Activated CD4-positive, alpha-beta T cell treated with anti-CD3 and anti-CD28 coated beads, Interleukin-2, amount 10 ng/mL, durations not matched to agents 7 days and 5 days (primary cell): ENCODE data around the gene SEC11C. TPM values are rescaled to one million over a fixed set of nuclear protein-coding genes. Genes with fewer than 3 reads are reported as not detected.
"Not testable (repeated sequence)": the region's sequence is repeated elsewhere in the genome, so short reads cannot be mapped to it uniquely, and the experiment has no call there.

Experiments
- CTCF ChIA-PET: fragments of 350-600 bp; sonication (Branson Sonifier 250); formaldehyde crosslinking; loops from one replicate; lab custom pipeline; 2021; ENCODE audit warnings: antibody characterized with exemption; lab: Charles Lee
- POLR2A ChIA-PET: fragments of 350-600 bp; sonication (Branson Sonifier 250); formaldehyde crosslinking; loops from one replicate; lab custom pipeline; 2021; ENCODE audit warnings: antibody characterized with exemption; lab: Charles Lee
- DNase-seq: peaks from one replicate; pipeline ENCODE4 v3.0.0-alpha.2; 2020
- H3K27ac Mint-ChIP-seq: one replicate; pipeline ENCODE4 v1.8.0; 2021; ENCODE audit warnings: mild to moderate bottlenecking, moderate library complexity, mixed read lengths
- H3K27me3 Mint-ChIP-seq: one replicate; pipeline ENCODE4 v1.8.0; 2021; ENCODE audit warnings: mixed read lengths
- H3K36me3 Mint-ChIP-seq: one replicate; pipeline ENCODE4 v1.8.0; 2021; ENCODE audit warnings: low read depth, mixed read lengths
- H3K4me1 Mint-ChIP-seq: one replicate; pipeline ENCODE4 v1.8.0; 2021; ENCODE audit warnings: mixed read lengths
- H3K4me3 Mint-ChIP-seq: one replicate; pipeline ENCODE4 v1.8.0; 2021; ENCODE audit warnings: mild to moderate bottlenecking, moderate library complexity, mixed read lengths
- H3K9me3 Mint-ChIP-seq: one replicate; pipeline ENCODE4 v1.8.0; 2021; ENCODE audit warnings: mixed read lengths
- total RNA-seq, 2 experiments: library from RNA; stranded (reverse); gene quantifications; one replicate each; pipeline ENCODE4 v1.2.3, GENCODE V29; 2021

SEC11C gene
- total RNA-seq, 2 experiments from 2014 or later = 63.3 to 64.1 TPM

GRCh38 chr18:59129951-59130703, 9.6 kb upstream of the SEC11C start:
- H3K36me3 Mint-ChIP-seq = no peaks in the 10 kb centered on the region
- POLR2A ChIA-PET = interaction anchor here (0.7 kb wide), 1 partner anchor 1170 kb away, joined by 3 read pairs; no protein-coding TSS in a partner anchor
- CTCF ChIA-PET = interaction anchor here (1.1 kb wide), 1 partner anchor 11 kb away, joined by 4 read pairs; no protein-coding TSS in a partner anchor
- no peak for DNase-seq
- H3K4me3 Mint-ChIP-seq = no peak overlapping the region
- peaks cover 41% of the 10 kb centered on the region for H3K27me3 Mint-ChIP-seq
- no peak overlapping the region for H3K27ac Mint-ChIP-seq
- no peaks in the 10 kb centered on the region for H3K4me1 Mint-ChIP-seq
- H3K9me3 Mint-ChIP-seq = no peaks in the 10 kb centered on the region

- ChIA-PET POLR2A (no interaction called here), CTCF (no interaction called here)
- Mint-ChIP-seq H3K9me3 (no peaks in the 10 kb centered on the region), H3K36me3 (no peaks in the 10 kb centered on the region), H3K4me1 (no peaks in the 10 kb centered on the region), H3K27me3 (peaks cover 42% of the 10 kb centered on the region), H3K4me3 (no peak overlapping the region), H3K27ac (no peak overlapping the region)
- no peak for DNase-seq
Observed at GRCh38 chr18:59132810-59133465, 6.7 kb upstream of the SEC11C start.

GRCh38 chr18:59139291-59139614, 431 bp upstream of the SEC11C start:
- CTCF ChIA-PET = interaction anchor here (1.1 kb wide), 1 partner anchor 15 kb away, joined by 3 read pairs; no protein-coding TSS in a partner anchor
- peak overlapping the region; percentile 91 for H3K4me3 Mint-ChIP-seq

GRCh38 chr18:59140302-59140885, 710 bp downstream of the SEC11C start:
- Mint-ChIP-seq H3K4me3 (peak overlapping the region; percentile 91), H3K9me3 (no peaks in the 10 kb centered on the region), H3K27me3 (peaks cover 9% of the 10 kb centered on the region), H3K27ac (peak overlapping the region; percentile 99), H3K36me3 (peaks cover 3% of the 10 kb centered on the region), H3K4me1 (peaks cover 50% of the 10 kb centered on the region)
- POLR2A ChIA-PET = no interaction called here
- no peak for DNase-seq
- CTCF ChIA-PET = interaction anchor here (0.9 to 1.4 kb wide), 3 partner anchors 11 to 16 kb away, joined by 3 to 4 read pairs (median 3); no protein-coding TSS in a partner anchor

More at GRCh38 chr18:59139291-59139614, 431 bp upstream of the SEC11C start:
- H3K36me3 Mint-ChIP-seq = peaks cover 3% of the 10 kb centered on the region
- H3K27ac Mint-ChIP-seq = peak overlapping the region; percentile 99
- H3K9me3 Mint-ChIP-seq = no peaks in the 10 kb centered on the region
- H3K4me1 Mint-ChIP-seq = peaks cover 43% of the 10 kb centered on the region
- DNase-seq = peak; percentile 94
- peaks cover 14% of the 10 kb centered on the region for H3K27me3 Mint-ChIP-seq
- POLR2A ChIA-PET = no interaction called here

GRCh38 chr18:59141294-59142068, 1.8 kb downstream of the SEC11C start:
- H3K4me3 Mint-ChIP-seq = peak overlapping the region; percentile 91
- peaks cover 3% of the 10 kb centered on the region for H3K36me3 Mint-ChIP-seq
- ChIA-PET POLR2A (no interaction called here), CTCF (interaction anchor here (0.6 to 1.4 kb wide), 3 partner anchors 12 to 914 kb away, joined by 3 to 4 read pairs (median 3); no protein-coding TSS in a partner anchor)
- DNase-seq = no peak
- peak overlapping the region; percentile 50 for H3K27ac Mint-ChIP-seq
- H3K9me3 Mint-ChIP-seq = no peaks in the 10 kb centered on the region
- H3K4me1 Mint-ChIP-seq = peaks cover 54% of the 10 kb centered on the region
- peaks cover 6% of the 10 kb centered on the region for H3K27me3 Mint-ChIP-seq

- peaks cover 57% of the 10 kb centered on the region for H3K4me1 Mint-ChIP-seq
- POLR2A ChIA-PET = no interaction called here
- DNase-seq = no peak
- H3K4me3 Mint-ChIP-seq = peak overlapping the region; percentile 91
- H3K27me3 Mint-ChIP-seq = peaks cover 2% of the 10 kb centered on the region
- CTCF ChIA-PET = interaction anchor here (0.6 to 0.9 kb wide), 3 partner anchors 11 to 30 kb away, joined by 3 read pairs; no protein-coding TSS in a partner anchor
- no peaks in the 10 kb centered on the region for H3K9me3 Mint-ChIP-seq
- peak overlapping the region; percentile 50 for H3K27ac Mint-ChIP-seq
- peaks cover 3% of the 10 kb centered on the region for H3K36me3 Mint-ChIP-seq
Observed at GRCh38 chr18:59142274-59142673, 2.6 kb downstream of the SEC11C start.

GRCh38 chr18:59142800-59143416, 3.2 kb downstream of the SEC11C start:
- POLR2A ChIA-PET = not testable (repeated sequence)

GRCh38 chr18:59143441-59143840, 3.8 kb downstream of the SEC11C start:
- Mint-ChIP-seq H3K36me3 (peaks cover 3% of the 10 kb centered on the region), H3K4me3 (no peak overlapping the region), H3K27ac (peak overlapping the region; percentile 17), H3K9me3 (no peaks in the 10 kb centered on the region), H3K27me3 (no peaks in the 10 kb centered on the region), H3K4me1 (peaks cover 62% of the 10 kb centered on the region)
- ChIA-PET POLR2A (no interaction called here), CTCF (no interaction called here)
- DNase-seq = no peak

More at GRCh38 chr18:59142800-59143416, 3.2 kb downstream of the SEC11C start:
- not testable (repeated sequence) for H3K36me3 Mint-ChIP-seq, DNase-seq, H3K9me3 Mint-ChIP-seq, H3K27me3 Mint-ChIP-seq
- Mint-ChIP-seq H3K4me1 (peaks cover 59% of the 10 kb centered on the region), H3K4me3 (peak overlapping the region; percentile 91), H3K27ac (peak overlapping the region; percentile 50)
- CTCF ChIA-PET = interaction anchor here (0.8 to 0.9 kb wide), 2 partner anchors 11 to 31 kb away, joined by 3 read pairs; no protein-coding TSS in a partner anchor

GRCh38 chr18:59144483-59144882, 4.8 kb downstream of the SEC11C start:
- ChIA-PET POLR2A (no interaction called here), CTCF (no interaction called here)
- no peak overlapping the region for H3K4me3 Mint-ChIP-seq
- no peaks in the 10 kb centered on the region for H3K9me3 Mint-ChIP-seq
- H3K4me1 Mint-ChIP-seq = peaks cover 62% of the 10 kb centered on the region
- no peaks in the 10 kb centered on the region for H3K27me3 Mint-ChIP-seq
- DNase-seq = no peak
- H3K27ac Mint-ChIP-seq = no peak overlapping the region
- H3K36me3 Mint-ChIP-seq = peaks cover 3% of the 10 kb centered on the region

GRCh38 chr18:59145055-59145454, 5.4 kb downstream of the SEC11C start:
- POLR2A ChIA-PET = no interaction called here
- no peaks in the 10 kb centered on the region for H3K27me3 Mint-ChIP-seq
- H3K36me3 Mint-ChIP-seq = peaks cover 5% of the 10 kb centered on the region
- H3K4me3 Mint-ChIP-seq = no peak overlapping the region
- no peak for DNase-seq
- CTCF ChIA-PET = no interaction called here
- no peaks in the 10 kb centered on the region for H3K9me3 Mint-ChIP-seq
- H3K27ac Mint-ChIP-seq = no peak overlapping the region
- H3K4me1 Mint-ChIP-seq = peaks cover 64% of the 10 kb centered on the region

- POLR2A ChIA-PET = interaction anchor here (0.7 kb wide), 1 partner anchor 920 kb away, joined by 3 read pairs; no protein-coding TSS in a partner anchor
- Mint-ChIP-seq H3K27ac (no peak overlapping the region), H3K9me3 (no peaks in the 10 kb centered on the region), H3K36me3 (peaks cover 18% of the 10 kb centered on the region), H3K4me1 (peaks cover 46% of the 10 kb centered on the region), H3K4me3 (no peak overlapping the region), H3K27me3 (no peaks in the 10 kb centered on the region)
- CTCF ChIA-PET = no interaction called here
- no peak for DNase-seq
Observed at GRCh38 chr18:59148192-59148591, 8.5 kb downstream of the SEC11C start.

- peaks cover 19% of the 10 kb centered on the region for H3K36me3 Mint-ChIP-seq
- H3K4me1 Mint-ChIP-seq = peaks cover 41% of the 10 kb centered on the region
- no peaks in the 10 kb centered on the region for H3K27me3 Mint-ChIP-seq
- ChIA-PET CTCF (interaction anchor here (1.4 kb wide), 1 partner anchor 18 kb away, joined by 3 read pairs; no protein-coding TSS in a partner anchor), POLR2A (interaction anchor here (0.7 kb wide), 1 partner anchor 921 kb away, joined by 3 read pairs; no protein-coding TSS in a partner anchor)
- DNase-seq = no peak
- no peaks in the 10 kb centered on the region for H3K9me3 Mint-ChIP-seq
- H3K4me3 Mint-ChIP-seq = no peak overlapping the region
- no peak overlapping the region for H3K27ac Mint-ChIP-seq
Observed at GRCh38 chr18:59149007-59149406, 9.3 kb downstream of the SEC11C start.
